Spleen (tissue), 7 donors: Measurements from ENCODE around the gene PAX2.

ENCODE experiments used
- POLR2A ChIP-seq, 3 donors: fragments of 450-650 bp; IDR thresholded peaks; one replicate each; pipeline ENCODE4 v1.5.1; 2017; ENCODE audit warnings: antibody characterized with exemption in 3 of 3, mild to moderate bottlenecking in 1 of 3
- POLR2AphosphoS5 ChIP-seq, 3 donors: sonication (generic); formaldehyde crosslinking; IDR thresholded peaks; one replicate each; pipeline ENCODE4 v1.5.1; 2017; ENCODE audit warnings: antibody characterized with exemption in 3 of 3
- TF ChIP-seq, protein P1 (sequence below), 11 experiments: fragments of 200-600 bp in 7 of 11; fragments of 450-650 bp in 4 of 11; sonication (generic) in 4 of 11; IDR thresholded peaks in 8 of 11; conservative IDR thresholded peaks in 3 of 11; 1 replicate in 7 of 11; 2 replicates in 4 of 11; pipeline versions ENCODE4 v1.4.0 to v1.8.0; 2016 to 2021; ENCODE audit warnings: antibody characterized with exemption in 11 of 11, inconsistent platforms in 4 of 11, mild to moderate bottlenecking in 1 of 11
- donor health status: DM: no; HTN: no; CAD: no; lungs with moderate emphysema.
- donor health status: DM: no; HTN: no; CAD: no.
- donor health status: DM: no; HTN: no; CAD: no.

DNA sequence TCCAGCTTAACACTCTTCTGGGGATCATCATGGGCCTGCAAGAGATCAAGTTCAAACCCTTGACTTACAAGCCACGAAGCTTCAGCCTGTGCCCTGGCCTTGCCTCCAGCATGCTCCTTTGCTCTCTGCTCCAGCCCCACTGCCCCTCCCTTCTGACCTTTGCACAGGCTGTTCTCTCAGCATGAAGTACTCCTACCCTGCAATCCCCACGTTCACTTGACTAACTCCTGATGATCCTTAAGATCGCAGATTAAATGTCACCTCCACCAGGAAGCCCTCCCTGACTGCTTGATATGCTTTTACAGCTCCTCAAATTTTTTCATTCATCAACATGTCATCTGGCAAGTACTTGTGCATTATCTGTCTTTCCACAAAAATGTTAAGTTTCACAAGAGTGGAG lies 91.9 kb downstream of the PAX2 start:
- TF ChIP-seq, protein P1, sequence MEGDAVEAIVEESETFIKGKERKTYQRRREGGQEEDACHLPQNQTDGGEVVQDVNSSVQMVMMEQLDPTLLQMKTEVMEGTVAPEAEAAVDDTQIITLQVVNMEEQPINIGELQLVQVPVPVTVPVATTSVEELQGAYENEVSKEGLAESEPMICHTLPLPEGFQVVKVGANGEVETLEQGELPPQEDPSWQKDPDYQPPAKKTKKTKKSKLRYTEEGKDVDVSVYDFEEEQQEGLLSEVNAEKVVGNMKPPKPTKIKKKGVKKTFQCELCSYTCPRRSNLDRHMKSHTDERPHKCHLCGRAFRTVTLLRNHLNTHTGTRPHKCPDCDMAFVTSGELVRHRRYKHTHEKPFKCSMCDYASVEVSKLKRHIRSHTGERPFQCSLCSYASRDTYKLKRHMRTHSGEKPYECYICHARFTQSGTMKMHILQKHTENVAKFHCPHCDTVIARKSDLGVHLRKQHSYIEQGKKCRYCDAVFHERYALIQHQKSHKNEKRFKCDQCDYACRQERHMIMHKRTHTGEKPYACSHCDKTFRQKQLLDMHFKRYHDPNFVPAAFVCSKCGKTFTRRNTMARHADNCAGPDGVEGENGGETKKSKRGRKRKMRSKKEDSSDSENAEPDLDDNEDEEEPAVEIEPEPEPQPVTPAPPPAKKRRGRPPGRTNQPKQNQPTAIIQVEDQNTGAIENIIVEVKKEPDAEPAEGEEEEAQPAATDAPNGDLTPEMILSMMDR (IDR thresholded peaks at IDR 0.05 in 8 of 11, conservative IDR thresholded peaks at IDR 0.05 in 3 of 11) = no peak
- TF ChIP-seq POLR2A (IDR thresholded peaks at IDR 0.05) = no peak
- TF ChIP-seq POLR2AphosphoS5 (IDR thresholded peaks at IDR 0.05) = no peak
